ENCODE measurements around the gene PTPRN2.

Gene PTPRN2

DNA sequence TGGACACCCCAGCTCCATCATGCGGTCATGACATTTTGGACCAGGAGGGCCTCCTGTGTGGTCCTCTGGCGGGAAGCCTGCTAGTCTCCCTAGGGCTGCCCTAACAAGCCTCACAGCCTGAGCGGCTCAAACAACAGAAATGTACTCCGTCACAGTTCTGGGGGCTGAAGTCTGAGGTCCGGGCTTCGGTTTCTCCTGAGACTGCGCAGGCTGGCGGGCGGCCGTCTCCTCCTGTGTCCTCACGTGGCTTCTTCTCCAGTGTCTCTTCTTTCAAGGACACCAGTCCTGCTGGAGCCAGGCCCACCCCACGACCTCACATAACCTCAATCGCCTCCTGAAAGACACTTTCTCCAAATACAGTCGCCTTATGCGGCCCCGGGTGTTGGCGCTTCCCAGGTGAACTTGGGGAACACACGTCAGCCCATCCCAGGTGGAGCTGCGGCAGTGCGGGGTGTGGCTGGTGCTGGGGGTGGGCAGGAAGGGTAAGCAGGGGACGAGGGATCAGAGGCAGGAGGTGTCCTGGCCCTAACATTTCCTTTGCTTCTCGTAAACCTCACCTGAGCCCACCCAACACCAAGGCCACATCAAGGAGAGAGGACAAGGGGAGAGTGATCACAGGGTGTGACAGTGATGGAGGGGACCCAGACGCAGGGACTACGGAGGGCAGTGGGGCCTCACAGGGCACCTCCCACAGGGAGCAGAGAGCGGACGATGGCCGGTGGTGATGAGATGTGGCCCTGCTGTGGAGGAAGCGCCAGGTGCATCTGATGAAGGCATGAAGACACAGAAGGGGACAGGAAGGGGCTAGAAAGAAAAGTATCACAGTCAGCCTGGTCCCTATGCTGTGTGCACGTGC is 580.6 kb downstream of the PTPRN2 start:
- TF ChIP-seq, protein P1, sequence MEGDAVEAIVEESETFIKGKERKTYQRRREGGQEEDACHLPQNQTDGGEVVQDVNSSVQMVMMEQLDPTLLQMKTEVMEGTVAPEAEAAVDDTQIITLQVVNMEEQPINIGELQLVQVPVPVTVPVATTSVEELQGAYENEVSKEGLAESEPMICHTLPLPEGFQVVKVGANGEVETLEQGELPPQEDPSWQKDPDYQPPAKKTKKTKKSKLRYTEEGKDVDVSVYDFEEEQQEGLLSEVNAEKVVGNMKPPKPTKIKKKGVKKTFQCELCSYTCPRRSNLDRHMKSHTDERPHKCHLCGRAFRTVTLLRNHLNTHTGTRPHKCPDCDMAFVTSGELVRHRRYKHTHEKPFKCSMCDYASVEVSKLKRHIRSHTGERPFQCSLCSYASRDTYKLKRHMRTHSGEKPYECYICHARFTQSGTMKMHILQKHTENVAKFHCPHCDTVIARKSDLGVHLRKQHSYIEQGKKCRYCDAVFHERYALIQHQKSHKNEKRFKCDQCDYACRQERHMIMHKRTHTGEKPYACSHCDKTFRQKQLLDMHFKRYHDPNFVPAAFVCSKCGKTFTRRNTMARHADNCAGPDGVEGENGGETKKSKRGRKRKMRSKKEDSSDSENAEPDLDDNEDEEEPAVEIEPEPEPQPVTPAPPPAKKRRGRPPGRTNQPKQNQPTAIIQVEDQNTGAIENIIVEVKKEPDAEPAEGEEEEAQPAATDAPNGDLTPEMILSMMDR (IDR thresholded peaks at IDR 0.05; ENCODE audit: low read depth, low read length) = no peak
- no peak overlapping the region for H3K4me3 ChIP-seq (ENCODE audit: low read depth, low read length)

DNA sequence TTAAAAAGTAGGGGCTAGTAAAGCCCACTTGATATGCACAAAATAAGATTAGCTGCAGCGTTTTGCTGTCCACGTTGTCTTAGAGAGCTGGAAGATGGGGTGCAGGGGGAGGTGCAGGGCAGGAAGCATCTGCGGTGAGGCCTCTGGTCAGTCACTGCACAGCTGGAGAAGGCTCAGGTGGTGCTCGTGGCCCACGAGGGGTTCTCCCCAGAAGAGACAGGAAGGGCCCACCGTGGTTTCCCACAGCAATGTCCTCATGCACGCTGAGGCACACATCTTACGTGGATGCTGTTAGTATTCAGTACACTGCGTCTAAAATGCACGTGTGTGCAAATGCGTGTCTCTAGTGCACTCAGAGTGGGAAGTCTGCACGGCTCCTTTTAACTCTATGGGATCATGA is 582.1 kb downstream of the PTPRN2 start:
- TF ChIP-seq, protein P1 (IDR thresholded peaks at IDR 0.05; ENCODE audit: low read depth, low read length) = no peak
- H3K4me3 ChIP-seq (ENCODE audit: low read depth, low read length) = no peak overlapping the region

DNA sequence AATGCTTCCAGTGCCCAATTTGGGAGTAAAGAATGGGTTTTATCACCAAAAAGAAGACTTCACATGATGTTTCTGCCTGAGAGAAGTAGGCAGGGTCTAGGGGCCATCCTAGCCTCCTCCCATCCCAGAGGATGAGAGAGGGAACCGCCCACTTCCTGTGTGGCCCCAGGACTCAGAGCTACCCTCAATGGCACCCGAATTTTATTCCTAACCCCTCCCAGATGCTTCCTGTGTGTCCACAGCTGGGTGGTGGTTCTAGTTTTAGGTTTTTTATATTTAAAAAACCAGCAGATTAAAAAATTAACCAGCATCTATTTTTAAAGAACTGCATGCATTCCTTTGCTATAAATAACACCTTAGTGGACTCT is 583.5 kb downstream of the PTPRN2 start:
- no peak overlapping the region for H3K4me3 ChIP-seq (ENCODE audit: low read depth, low read length)
- TF ChIP-seq, protein P1 (IDR thresholded peaks at IDR 0.05; ENCODE audit: low read depth, low read length) = no peak

DNA sequence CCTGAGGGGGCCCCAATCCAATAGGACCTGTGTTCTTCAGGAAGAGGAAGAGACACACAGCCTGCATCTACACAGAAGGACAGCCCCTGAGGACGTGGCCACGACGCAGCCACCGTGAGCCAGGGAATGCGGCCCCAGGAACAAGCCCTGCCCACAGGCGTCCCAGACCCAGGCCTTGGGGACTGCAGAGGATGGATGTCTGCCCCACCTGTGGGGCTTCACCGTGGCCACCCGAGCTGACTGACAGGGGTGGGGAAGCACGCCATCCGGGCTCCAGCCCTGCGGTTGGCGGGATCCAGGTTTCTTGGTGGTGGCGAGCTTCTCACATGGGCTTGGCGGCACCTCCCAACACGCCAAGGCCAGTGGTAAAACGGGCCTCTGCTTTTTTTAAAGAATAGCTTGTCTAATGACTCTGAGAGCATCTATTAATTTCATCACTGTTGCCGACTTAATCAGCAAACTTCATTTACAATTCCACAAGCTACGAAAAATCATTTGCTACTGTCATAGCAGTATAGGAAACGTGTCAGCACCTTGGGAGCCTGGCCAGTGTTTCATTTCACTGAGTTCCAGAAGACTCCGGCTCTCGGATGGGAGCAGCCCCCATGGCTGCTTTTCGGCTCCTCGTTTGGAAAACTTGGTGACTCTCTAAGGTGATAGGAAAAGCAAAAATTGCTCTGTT is 584.0 kb downstream of the PTPRN2 start:
- no peak overlapping the region for H3K4me3 ChIP-seq (ENCODE audit: low read depth, low read length)
- TF ChIP-seq, protein P1 (IDR thresholded peaks at IDR 0.05; ENCODE audit: low read depth, low read length) = no peak

DNA sequence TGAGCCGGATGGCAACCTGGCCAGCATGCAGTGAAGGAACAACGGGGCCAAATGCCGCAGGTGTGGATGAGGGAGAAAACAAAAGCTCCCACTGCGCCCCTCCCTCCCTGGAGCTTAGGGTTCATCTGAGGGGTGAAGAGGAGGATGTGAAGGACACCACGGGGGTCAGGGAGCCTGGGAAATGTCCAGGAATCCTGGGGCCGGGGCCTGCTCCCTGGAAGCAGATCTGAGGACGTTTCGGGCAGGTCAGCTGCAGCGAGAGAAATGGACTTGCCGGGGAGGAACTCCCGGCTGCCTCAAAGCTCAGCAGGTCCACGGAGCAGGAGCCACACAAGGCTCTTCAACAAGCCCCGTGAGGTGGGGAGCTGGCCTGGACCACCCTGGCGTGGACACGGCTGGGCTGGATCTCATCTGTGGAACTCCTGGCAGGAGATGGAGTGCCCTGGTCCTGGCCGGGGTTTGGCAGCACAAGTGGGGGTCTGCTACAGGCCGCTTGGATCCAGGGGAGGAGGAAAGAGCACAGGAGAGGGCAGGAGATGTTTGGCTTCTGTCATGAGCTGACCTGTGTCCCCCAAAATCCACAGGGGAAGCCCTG is 585.0 kb downstream of the PTPRN2 start:
- H3K4me3 ChIP-seq (ENCODE audit: low read depth, low read length) = no peak overlapping the region
- TF ChIP-seq, protein P1 (IDR thresholded peaks at IDR 0.05; ENCODE audit: low read depth, low read length) = no peak

DNA sequence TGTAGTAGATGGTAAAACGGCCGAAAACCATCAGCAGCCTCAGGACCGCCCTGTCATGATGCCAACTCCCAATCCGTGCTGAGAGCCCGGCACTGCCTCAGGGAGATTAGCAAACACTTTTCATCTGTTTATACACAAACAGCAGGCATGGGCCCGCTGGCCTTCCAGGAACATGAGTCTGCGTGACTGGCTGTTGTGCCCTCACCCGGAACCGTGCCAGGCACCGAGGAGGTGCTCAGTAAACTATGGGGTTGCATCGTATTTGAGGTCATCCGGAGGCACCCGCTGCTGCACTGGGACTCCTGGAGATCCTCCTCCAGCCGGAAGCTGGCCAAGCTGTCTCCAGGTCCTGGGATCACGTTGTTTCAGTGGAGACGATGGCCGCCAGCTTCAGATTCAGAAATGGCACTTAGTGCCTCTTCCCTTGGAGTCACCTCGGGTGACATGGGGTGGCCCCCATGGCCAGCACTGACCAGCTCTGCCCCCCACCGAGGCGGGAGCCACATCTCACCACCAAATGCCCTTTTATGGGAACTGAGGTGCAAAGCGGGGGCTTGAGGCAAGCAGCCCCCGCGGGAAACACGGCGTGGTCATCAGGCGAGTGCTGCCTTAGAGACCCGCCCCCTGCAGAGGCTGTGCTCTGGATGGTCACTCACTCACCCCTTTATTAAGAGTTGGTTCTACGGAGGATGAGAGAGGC is 585.9 kb downstream of the PTPRN2 start:
- H3K4me3 ChIP-seq (ENCODE audit: low read depth, low read length) = no peak overlapping the region
- TF ChIP-seq, protein P1 (IDR thresholded peaks at IDR 0.05; ENCODE audit: low read depth, low read length) = no peak

Measured in WI38 (cell line).